Stimulated activated CD8-positive, alpha-beta memory T cell treated with anti-CD3 and anti-CD28 coated beads, Interleukin-4, amount 100 ng/mL, for 4 hours (primary cell): ENCODE measurements around the gene SHISAL2A.

Experiments used
- DNase-seq, 2 donors: peaks; one replicate each; pipeline ENCODE4 v3.0.0-alpha.2; 2020; ENCODE audit warnings: low read depth in 2 of 2, low spot score in 1 of 2

SHISAL2A gene

GRCh38 chr1:52658795-52659194 is 25.8 kb downstream of the SHISAL2A start:
- DNase-seq = no peak

- no peak for DNase-seq
Measured at GRCh38 chr1:52659356-52659755, 26.4 kb downstream of the SHISAL2A start.

- DNase-seq = no peak
Measured at GRCh38 chr1:52659851-52660596, 27.1 kb downstream of the SHISAL2A start.

- DNase-seq = no peak
Measured at GRCh38 chr1:52660807-52661206, 27.8 kb downstream of the SHISAL2A start.

GRCh38 chr1:52662645-52663313 is 29.8 kb downstream of the SHISAL2A start:
- DNase-seq = no peak

- no peak for DNase-seq
Measured at GRCh38 chr1:52663716-52664115, 30.7 kb downstream of the SHISAL2A start.

GRCh38 chr1:52665006-52665941 is 32.3 kb downstream of the SHISAL2A start:
- no peak for DNase-seq

GRCh38 chr1:52667290-52667689 is 34.3 kb downstream of the SHISAL2A start:
- no peak for DNase-seq

GRCh38 chr1:52667984-52668383 is 35.0 kb downstream of the SHISAL2A start:
- no peak for DNase-seq

GRCh38 chr1:52668711-52669110 is 35.7 kb downstream of the SHISAL2A start:
- no peak for DNase-seq

GRCh38 chr1:52669696-52670095 is 36.7 kb downstream of the SHISAL2A start:
- no peak for DNase-seq

- no peak for DNase-seq
Measured at GRCh38 chr1:52670604-52671003, 37.6 kb downstream of the SHISAL2A start.

GRCh38 chr1:52672946-52673345 is 40.0 kb downstream of the SHISAL2A start:
- no peak for DNase-seq

GRCh38 chr1:52673513-52673912 is 40.5 kb downstream of the SHISAL2A start:
- no peak for DNase-seq

- DNase-seq = no peak
Measured at GRCh38 chr1:52674497-52675384, 41.8 kb downstream of the SHISAL2A start.

- no peak for DNase-seq
Measured at GRCh38 chr1:52676249-52676903, 43.4 kb downstream of the SHISAL2A start.

- DNase-seq = no peak
Measured at GRCh38 chr1:52677076-52677806, 44.3 kb downstream of the SHISAL2A start.

GRCh38 chr1:52679048-52679447 is 46.1 kb downstream of the SHISAL2A start:
- no peak for DNase-seq

GRCh38 chr1:52679498-52679897 is 46.5 kb downstream of the SHISAL2A start:
- DNase-seq = no peak
